Activated CD8-positive, alpha-beta memory T cell treated with anti-CD3 and anti-CD28 coated beads, Interleukin-2, amount 10 ng/mL, durations not matched to agents 7 days and 5 days (primary cell): Measurements from ENCODE around the gene ZNF273. TPM values are rescaled to one million over a fixed set of nuclear protein-coding genes. Genes with fewer than 3 reads are reported as not detected.
"Not testable (repeated sequence)": the region's sequence is repeated elsewhere in the genome, so short reads cannot be mapped to it uniquely, and the experiment has no call there.

Experiments used
- ATAC-seq: fragments of 150-1000 bp; cut with Tn5 transposase; one replicate; pipeline ENCODE4 v1.10.0; 2021; ENCODE audit warnings: moderate library complexity
- CTCF ChIA-PET: fragments of 350-600 bp; sonication (Branson Sonifier 250); formaldehyde crosslinking; loops from one replicate; lab custom pipeline; 2021; ENCODE audit warnings: antibody characterized with exemption; lab: Charles Lee
- DNase-seq: peaks from one replicate; pipeline ENCODE4 v3.0.0-alpha.2; 2020
- H3K27ac Mint-ChIP-seq: one replicate; pipeline ENCODE4 v1.8.0; 2021; ENCODE audit warnings: mild to moderate bottlenecking, mixed read lengths
- H3K27me3 Mint-ChIP-seq: one replicate; pipeline ENCODE4 v1.8.0; 2021; ENCODE audit warnings: mixed read lengths
- H3K36me3 Mint-ChIP-seq: one replicate; pipeline ENCODE4 v1.8.0; 2021; ENCODE audit warnings: mild to moderate bottlenecking, mixed read lengths
- H3K4me1 Mint-ChIP-seq: one replicate; pipeline ENCODE4 v1.8.0; 2021; ENCODE audit warnings: mixed read lengths
- H3K4me3 Mint-ChIP-seq: one replicate; pipeline ENCODE4 v1.8.0; 2021; ENCODE audit warnings: mild to moderate bottlenecking, moderate library complexity, mixed read lengths
- H3K9me3 Mint-ChIP-seq: one replicate; pipeline ENCODE4 v1.8.0; 2022; ENCODE audit warnings: low read depth, mixed read lengths
- total RNA-seq, 2 experiments: library from RNA; stranded (reverse); gene quantifications; one replicate each; pipeline ENCODE4 v1.2.3, GENCODE V29; 2021

Gene ZNF273
- total RNA-seq, 2 experiments from 2014 or later: 8.4 to 13.6 TPM

DNA sequence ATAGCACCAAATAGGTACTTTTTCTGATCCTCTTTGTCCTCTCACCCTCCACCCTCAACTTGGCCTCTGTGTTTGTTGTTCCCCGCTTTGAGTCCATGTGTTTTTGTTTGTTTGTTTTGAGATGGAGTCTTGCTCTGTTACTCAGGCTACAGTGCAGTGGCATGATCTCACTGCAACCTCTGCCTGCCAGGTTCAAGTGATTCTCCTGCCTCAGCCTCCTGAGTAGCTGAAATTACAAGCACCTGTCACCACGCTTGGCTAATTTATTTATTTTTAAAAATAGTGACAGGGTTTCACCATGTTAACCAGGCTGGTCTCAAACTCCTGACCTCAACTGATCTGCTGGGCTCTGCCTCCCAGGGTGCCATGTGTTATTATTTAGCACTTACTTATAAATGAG lies 5.3 kb downstream of the ZNF273 start:
- H3K36me3 Mint-ChIP-seq: peaks cover 80% of the 10 kb centered on the region
- H3K9me3 Mint-ChIP-seq: peaks cover 23% of the 10 kb centered on the region
- H3K27me3 Mint-ChIP-seq: no peaks in the 10 kb centered on the region
- ATAC-seq (no peak), DNase-seq (no peak)
- CTCF ChIA-PET: no interaction called here
- H3K4me3 Mint-ChIP-seq: no peak overlapping the region
- peaks cover 40% of the 10 kb centered on the region for H3K4me1 Mint-ChIP-seq
- no peak overlapping the region for H3K27ac Mint-ChIP-seq

GRCh38 chr7:64914557-64914956 lies 11.5 kb downstream of the ZNF273 start:
- Mint-ChIP-seq H3K4me1 (peaks cover 3% of the 10 kb centered on the region), H3K36me3 (peaks cover 79% of the 10 kb centered on the region), H3K27ac (no peak overlapping the region), H3K9me3 (peaks cover 35% of the 10 kb centered on the region), H3K4me3 (no peak overlapping the region), H3K27me3 (no peaks in the 10 kb centered on the region)
- ATAC-seq: no peak
- CTCF ChIA-PET: no interaction called here
- no peak for DNase-seq

GRCh38 chr7:64915301-64915700 lies 12.2 kb downstream of the ZNF273 start:
- DNase-seq, H3K4me3 Mint-ChIP-seq, H3K4me1 Mint-ChIP-seq, ATAC-seq, H3K27ac Mint-ChIP-seq, H3K27me3 Mint-ChIP-seq, CTCF ChIA-PET: not testable (repeated sequence)
- peaks cover 79% of the 10 kb centered on the region for H3K36me3 Mint-ChIP-seq
- H3K9me3 Mint-ChIP-seq: peaks cover 29% of the 10 kb centered on the region

DNA sequence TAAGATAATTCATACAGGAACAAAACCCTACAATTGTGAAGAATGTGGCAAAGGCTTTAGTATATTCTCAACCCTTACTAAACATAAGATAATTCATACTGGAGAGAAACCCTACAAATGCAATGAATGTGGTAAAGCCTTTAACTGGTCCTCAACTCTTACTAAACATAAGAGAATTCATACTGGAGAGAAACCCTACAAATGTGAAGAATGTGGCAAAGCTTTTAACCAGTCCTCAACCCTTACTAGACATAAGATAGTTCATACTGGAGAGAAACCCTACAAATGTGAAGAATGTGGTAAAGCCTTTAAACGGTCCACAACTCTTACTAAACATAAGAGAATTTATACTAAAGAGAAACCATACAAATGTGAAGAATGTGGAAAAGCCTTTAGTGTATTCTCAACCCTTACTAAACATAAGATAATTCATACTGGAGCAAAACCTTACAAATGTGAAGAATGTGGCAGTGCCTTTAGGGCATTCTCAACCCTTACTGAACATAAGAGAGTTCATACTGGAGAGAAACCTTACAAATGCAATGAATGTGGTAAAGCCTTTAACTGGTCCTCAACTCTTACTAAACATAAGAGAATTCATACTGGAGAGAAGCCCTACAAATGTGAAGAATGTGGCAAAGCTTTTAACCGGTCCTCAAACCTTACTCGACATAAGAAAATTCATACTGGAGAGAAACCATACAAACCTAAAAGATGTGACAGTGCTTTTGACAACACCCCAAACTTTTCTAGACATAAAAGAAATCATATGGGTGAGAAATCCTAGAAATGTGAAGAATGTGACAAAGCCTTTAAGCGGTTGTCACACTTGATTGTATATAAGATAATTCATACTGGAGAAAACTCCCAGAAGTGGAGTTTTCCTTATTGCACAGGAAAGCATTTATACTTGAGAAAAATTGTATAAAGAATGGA lies 25.4 kb downstream of the ZNF273 start:
- Mint-ChIP-seq H3K36me3 (peaks cover 73% of the 10 kb centered on the region), H3K9me3 (peaks cover 45% of the 10 kb centered on the region)
- DNase-seq, H3K27ac Mint-ChIP-seq, H3K27me3 Mint-ChIP-seq, ATAC-seq, H3K4me1 Mint-ChIP-seq, H3K4me3 Mint-ChIP-seq, CTCF ChIA-PET: not testable (repeated sequence)

GRCh38 chr7:64934478-64934877 lies 31.4 kb downstream of the ZNF273 start:
- Mint-ChIP-seq H3K27ac (no peak overlapping the region), H3K36me3 (peaks cover 41% of the 10 kb centered on the region), H3K27me3 (no peaks in the 10 kb centered on the region), H3K4me1 (no peaks in the 10 kb centered on the region), H3K4me3 (no peak overlapping the region), H3K9me3 (peaks cover 19% of the 10 kb centered on the region)
- CTCF ChIA-PET: no interaction called here
- ATAC-seq (no peak), DNase-seq (no peak)

GRCh38 chr7:64938540-64938939 lies 35.5 kb downstream of the ZNF273 start:
- peaks cover 26% of the 10 kb centered on the region for H3K36me3 Mint-ChIP-seq

DNA sequence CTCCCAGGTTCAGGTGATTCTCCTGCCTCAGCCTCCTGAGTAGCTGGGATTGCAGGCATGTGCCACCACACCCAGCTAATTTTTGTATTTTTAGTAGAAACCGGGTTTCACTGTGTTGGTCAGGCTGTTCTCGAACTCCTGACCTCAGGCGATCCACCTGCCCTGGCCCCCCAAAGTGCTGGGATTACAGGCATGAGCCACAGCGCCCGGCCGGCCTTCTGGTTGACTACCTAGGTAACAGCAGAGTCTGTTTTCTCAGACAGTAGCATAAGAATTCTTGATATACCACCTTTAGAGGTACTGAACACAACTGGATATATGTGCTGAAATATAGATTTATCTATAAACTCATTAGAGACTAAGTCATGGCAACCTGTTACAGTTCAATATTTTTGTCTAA lies 36.9 kb downstream of the ZNF273 start:
- H3K27ac Mint-ChIP-seq, H3K9me3 Mint-ChIP-seq, H3K4me1 Mint-ChIP-seq, CTCF ChIA-PET, DNase-seq, H3K4me3 Mint-ChIP-seq, ATAC-seq, H3K27me3 Mint-ChIP-seq: not testable (repeated sequence)
- H3K36me3 Mint-ChIP-seq: peaks cover 22% of the 10 kb centered on the region

More at GRCh38 chr7:64938540-64938939, 35.5 kb downstream of the ZNF273 start:
- ATAC-seq (no peak), DNase-seq (no peak)
- Mint-ChIP-seq H3K27ac (no peak overlapping the region), H3K4me1 (no peaks in the 10 kb centered on the region), H3K9me3 (peaks cover 10% of the 10 kb centered on the region), H3K4me3 (no peak overlapping the region), H3K27me3 (no peaks in the 10 kb centered on the region)
- CTCF ChIA-PET: interaction anchor here (0.5 to 1.9 kb wide), 2 partner anchors 13 to 488 kb away, joined by 3 to 6 read pairs; no protein-coding TSS in a partner anchor

DNA sequence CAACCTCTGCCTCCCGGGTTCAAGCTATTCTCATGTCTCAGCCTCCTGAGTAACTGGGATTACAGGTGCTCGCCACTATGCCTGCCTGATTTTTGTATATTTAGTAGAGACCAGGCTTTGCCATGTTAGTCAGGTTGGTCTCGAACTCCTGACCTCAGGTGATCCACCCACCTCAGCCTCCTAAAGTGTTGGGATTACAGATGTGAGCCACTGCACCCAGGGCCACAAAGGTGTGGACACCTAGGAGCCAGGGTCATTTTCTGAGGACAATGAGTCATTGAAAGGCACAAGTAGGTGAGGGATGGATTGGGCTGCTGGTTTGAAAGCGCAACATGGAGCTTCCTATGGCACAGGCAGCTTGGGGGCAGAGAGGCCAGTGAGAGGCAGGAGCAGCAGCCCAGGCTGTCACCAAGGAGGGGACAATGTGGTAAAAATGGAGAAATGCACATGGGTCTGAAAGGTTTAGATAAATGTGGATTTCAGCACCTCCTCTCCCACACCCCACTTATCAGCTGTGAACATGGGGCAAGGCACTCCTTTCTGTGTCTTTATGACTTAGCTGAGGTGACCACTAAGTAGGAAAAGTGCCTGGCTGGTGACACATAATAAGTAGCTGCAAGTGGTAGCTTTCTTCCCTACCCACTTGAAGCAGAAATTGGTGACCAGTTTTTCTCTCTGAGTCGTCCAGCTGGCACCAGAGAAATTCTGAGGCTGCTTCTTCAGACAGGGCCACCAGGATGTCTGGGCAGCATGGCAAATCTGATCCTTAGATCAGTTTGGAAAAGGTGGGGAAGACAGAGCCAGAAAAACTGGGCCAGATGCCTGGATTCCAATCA lies 41.8 kb downstream of the ZNF273 start:
- H3K4me3 Mint-ChIP-seq, CTCF ChIA-PET, H3K36me3 Mint-ChIP-seq, DNase-seq, ATAC-seq, H3K27ac Mint-ChIP-seq, H3K4me1 Mint-ChIP-seq, H3K9me3 Mint-ChIP-seq: not testable (repeated sequence)
- peaks cover 42% of the 10 kb centered on the region for H3K27me3 Mint-ChIP-seq

DNA sequence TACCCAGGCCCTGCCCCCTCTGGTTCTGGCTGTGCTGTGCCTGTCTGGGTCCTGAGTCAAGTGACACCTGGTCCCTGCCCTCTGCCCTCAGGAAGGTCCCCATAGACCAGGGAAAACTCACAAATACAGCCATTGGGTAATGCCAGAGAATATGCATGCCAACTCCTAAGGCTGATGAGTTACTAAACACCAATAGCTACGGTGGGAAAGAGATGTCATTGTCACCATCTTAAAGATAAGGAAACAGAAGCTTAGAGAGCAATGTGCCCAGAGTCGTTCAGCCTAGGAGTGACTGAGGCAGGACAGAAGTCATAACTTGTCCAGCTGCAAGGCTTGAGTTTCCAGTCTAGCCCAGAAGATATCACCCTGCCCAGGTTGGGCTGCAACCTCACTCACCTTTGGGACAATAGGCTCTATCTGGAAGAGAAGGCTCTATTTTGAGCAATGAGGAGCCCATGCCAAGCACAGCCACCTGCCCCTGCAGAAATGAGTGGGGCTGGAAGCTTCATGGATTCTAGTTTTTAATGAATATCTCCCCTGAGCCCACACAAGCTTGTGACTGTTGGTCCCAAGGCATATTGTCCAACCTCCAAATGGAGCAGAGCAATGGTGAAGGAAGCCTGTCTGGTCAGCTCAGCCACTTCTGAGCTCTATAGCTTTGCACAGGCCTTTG lies 42.6 kb downstream of the ZNF273 start:
- H3K27me3 Mint-ChIP-seq: peaks cover 42% of the 10 kb centered on the region
- no peaks in the 10 kb centered on the region for H3K36me3 Mint-ChIP-seq
- DNase-seq (no peak), ATAC-seq (no peak)
- H3K4me3 Mint-ChIP-seq: no peak overlapping the region
- no peaks in the 10 kb centered on the region for H3K9me3 Mint-ChIP-seq
- H3K4me1 Mint-ChIP-seq: no peaks in the 10 kb centered on the region
- CTCF ChIA-PET: no interaction called here
- H3K27ac Mint-ChIP-seq: no peak overlapping the region

DNA sequence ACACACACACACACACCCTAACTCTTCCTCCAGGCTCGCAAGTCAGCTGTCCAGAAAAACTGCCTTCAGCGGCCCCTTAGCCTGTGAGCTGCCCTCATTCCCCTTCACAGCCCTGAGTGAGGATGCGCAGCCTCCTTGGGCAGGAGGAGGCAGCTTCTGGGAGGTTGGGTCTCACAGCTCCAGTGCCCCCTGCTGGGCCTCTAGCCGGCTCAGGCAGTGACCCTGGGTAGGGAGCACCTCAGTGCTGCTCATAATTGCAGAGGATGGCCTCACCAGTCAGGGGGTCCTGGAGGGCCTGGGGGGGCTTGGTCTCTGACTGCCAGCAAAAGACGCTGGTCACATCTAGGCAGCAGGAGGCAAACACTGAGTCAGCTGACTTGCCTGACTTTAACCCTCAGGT lies 43.7 kb downstream of the ZNF273 start:
- no peaks in the 10 kb centered on the region for H3K9me3 Mint-ChIP-seq
- ATAC-seq: peak; percentile 20
- DNase-seq: no peak
- CTCF ChIA-PET: no interaction called here
- no peaks in the 10 kb centered on the region for H3K36me3 Mint-ChIP-seq
- H3K27me3 Mint-ChIP-seq: peaks cover 42% of the 10 kb centered on the region
- H3K27ac Mint-ChIP-seq: no peak overlapping the region
- no peaks in the 10 kb centered on the region for H3K4me1 Mint-ChIP-seq
- no peak overlapping the region for H3K4me3 Mint-ChIP-seq

- Mint-ChIP-seq H3K27ac (no peak overlapping the region), H3K9me3 (no peaks in the 10 kb centered on the region), H3K36me3 (no peaks in the 10 kb centered on the region), H3K4me3 (no peak overlapping the region), H3K27me3 (peaks cover 42% of the 10 kb centered on the region), H3K4me1 (no peaks in the 10 kb centered on the region)
- ATAC-seq (no peak), DNase-seq (no peak)
- CTCF ChIA-PET: interaction anchor here (0.6 to 0.9 kb wide), 2 partner anchors 360 to 1352 kb away, joined by 3 read pairs; no protein-coding TSS in a partner anchor
These were observed 44.4 kb downstream of the ZNF273 start for GRCh38 chr7:64947252-64948000.

DNA sequence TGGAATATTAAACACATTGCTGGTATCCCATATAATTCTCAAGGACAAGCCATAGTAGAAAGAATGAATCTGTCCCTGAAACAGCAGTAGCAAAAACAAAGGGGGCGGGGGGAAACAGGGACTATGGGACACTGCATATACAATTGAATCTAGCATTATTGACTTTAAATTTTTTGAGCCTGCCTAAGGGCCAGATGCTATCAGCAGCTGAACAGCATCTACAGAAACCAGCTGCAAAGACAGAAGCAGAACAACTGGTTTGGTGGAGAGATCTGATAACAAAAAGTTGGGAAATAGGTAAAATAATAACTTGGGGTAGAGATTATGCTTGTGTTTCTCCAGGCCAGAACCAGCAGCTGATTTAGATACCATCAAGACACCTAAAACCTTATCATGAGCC lies 45.7 kb downstream of the ZNF273 start:
- H3K4me3 Mint-ChIP-seq, H3K36me3 Mint-ChIP-seq, H3K4me1 Mint-ChIP-seq, ATAC-seq, H3K9me3 Mint-ChIP-seq, DNase-seq, H3K27ac Mint-ChIP-seq: not testable (repeated sequence)
- CTCF ChIA-PET: interaction anchor here (0.9 kb wide), 1 partner anchor 359 kb away, joined by 3 read pairs; no protein-coding TSS in a partner anchor
- H3K27me3 Mint-ChIP-seq: peaks cover 42% of the 10 kb centered on the region
